Esophagus squamous epithelium (tissue), 4 donors: ENCODE measurements around the gene MTREX.

Experiments used
- CTCF ChIP-seq, 6 experiments: fragments of 450-650 bp in 4 of 6; fragments of 200-600 bp in 2 of 6; sonication (generic) in 2 of 6; IDR thresholded peaks; one replicate each; pipeline ENCODE4 v1.5.1; 2016 to 2019; ENCODE audit warnings: antibody characterized with exemption in 6 of 6, mild to moderate bottlenecking in 4 of 6, moderate library complexity in 4 of 6
- POLR2A ChIP-seq, 4 donors: fragments of 450-650 bp; IDR thresholded peaks; one replicate each; pipeline ENCODE4 v1.6.1; 2017; ENCODE audit warnings: antibody characterized with exemption in 4 of 4, mild to moderate bottlenecking in 4 of 4, moderate library complexity in 3 of 4

- TF ChIP-seq CTCF (IDR thresholded peaks at IDR 0.05) (no peak), POLR2A (IDR thresholded peaks at IDR 0.05) (no peak)
These were observed 138.0 kb downstream of the MTREX start for GRCh38 chr5:55445791-55446190.
